ENCODE data around the gene BTBD9.

GRCh38 chr6:38162493-38163185 lies 477.1 kb downstream of the BTBD9 start:
- TF ChIP-seq CTCF (IDR thresholded peaks at IDR 0.05; ENCODE audit: low read depth, low read length, poor library complexity, severe bottlenecking) (no peak), EZH2phosphoT487 (IDR thresholded peaks at IDR 0.05; ENCODE audit: borderline replicate concordance, low read length) (no peak)

Measured in DOHH2 (cell line).